HepG2 (cell line): ENCODE results near the gene VPS52. TPM values are rescaled to one million over a fixed set of nuclear protein-coding genes. Genes with fewer than 3 reads are reported as not detected.

Experiments
- ATAC-seq: fragments of 200-7000 bp; cut with Tn5 transposase; 3 replicates; pipeline ENCODE4 v1.9.1; 2020; ENCODE audit warnings: mild to moderate bottlenecking, moderate library complexity
- BruUV-seq: library from RNA; stranded (reverse); fragments of 400-500 nt; replicated peaks from 2 replicates; lab custom pipeline; 2021; lab: Mats Ljungman, UMichigan
- CTCF ChIA-PET: fragments of 300-600 bp; formaldehyde crosslinking; extraction: SDS; loops from one replicate; lab custom pipeline; 2021; ENCODE audit warnings: low total read pairs, inconsistent platforms, low intra/inter-chr PET ratio; lab: Yijun Ruan, JAX
- POLR2A ChIA-PET: fragments of 350-600 bp; sonication (Branson Sonifier 250); formaldehyde crosslinking; loops from one replicate; lab custom pipeline; 2020; ENCODE audit warnings: antibody characterized with exemption, inconsistent platforms; lab: Yijun Ruan, JAX
- DNase-seq: peaks from one replicate; pipeline ENCODE4 v3.0.0-alpha.2; 2015; ENCODE audit warnings: low spot score
- FAIRE-seq: peaks from 3 replicates; lab custom pipeline; 2011; peaks lifted over from hg19 to GRCh38; lab: Jason Lieb, UNC
- H2AFZ ChIP-seq: one replicate; pipeline ENCODE4 v1.6.1; 2011; ENCODE audit warnings: low read length, inconsistent platforms
- H3K27ac ChIP-seq: fragments of 300-600 bp; 3 replicates; pipeline ENCODE4 v1.8.0; 2011; ENCODE audit warnings: mixed run types, mild to moderate bottlenecking, mixed read lengths, low read length, inconsistent platforms; ENCODE audit not compliant: insufficient read depth; ENCODE audit errors: extremely low read length
- H3K27me3 ChIP-seq, 2 experiments: fragments of 200-600 bp in 1 of 2; 2 replicates in 1 of 2; 3 replicates in 1 of 2; pipeline versions ENCODE4 v1.6.0 to v1.8.0; 2011; ENCODE audit warnings: low read length in 2 of 2, mild to moderate bottlenecking in 2 of 2, moderate library complexity in 2 of 2, inconsistent platforms in 1 of 2; ENCODE audit not compliant: insufficient read depth in 2 of 2, control insufficient read depth in 1 of 2
- H3K36me3 ChIP-seq, 2 experiments: fragments of 200-600 bp in 1 of 2; replicated peaks in 1 of 2; 2 replicates in 1 of 2; 3 replicates in 1 of 2; pipeline versions ENCODE4 v1.5.1 to v1.8.0; 2011; ENCODE audit warnings: low read length in 2 of 2, inconsistent platforms in 1 of 2; ENCODE audit not compliant: insufficient read depth in 2 of 2, control insufficient read depth in 1 of 2
- H3K4me1 ChIP-seq: 2 replicates; pipeline ENCODE4 v1.5.1; 2012; ENCODE audit warnings: low read length, inconsistent platforms; ENCODE audit not compliant: insufficient read depth
- H3K4me2 ChIP-seq: 2 replicates; pipeline ENCODE4 v1.6.0; 2011; ENCODE audit warnings: low read depth, low read length, inconsistent platforms
- H3K4me3 ChIP-seq, 3 experiments: fragments of 200-600 bp in 1 of 3; sonication (generic), shearing (Covaris generic) in 1 of 3; replicated peaks in 1 of 3; 2 replicates each; pipeline ENCODE4 v1.5.1; 2011 to 2016; ENCODE audit warnings: low read length in 3 of 3, inconsistent platforms in 2 of 3, low read depth in 2 of 3, mild to moderate bottlenecking in 2 of 3, control low read depth in 1 of 3, mixed read lengths in 1 of 3; ENCODE audit not compliant: insufficient read depth in 1 of 3
- H3K79me2 ChIP-seq: one replicate; pipeline ENCODE4 v1.6.1; 2011; ENCODE audit warnings: low read length, inconsistent platforms; ENCODE audit not compliant: insufficient read depth
- H3K9ac ChIP-seq: 2 replicates; pipeline ENCODE4 v1.6.0; 2011; ENCODE audit warnings: mild to moderate bottlenecking, low read depth, low read length, inconsistent platforms; ENCODE audit not compliant: insufficient read depth
- H3K9me3 ChIP-seq: 2 replicates; pipeline ENCODE4 v1.5.1; 2012; ENCODE audit warnings: mild to moderate bottlenecking, low read length
- H4K20me1 ChIP-seq: 2 replicates; pipeline ENCODE4 v1.6.0; 2011; ENCODE audit warnings: inconsistent platforms, mild to moderate bottlenecking, low read length, moderate library complexity; ENCODE audit not compliant: insufficient read depth
- GZF1 ChIP-seq: sonication (generic); formaldehyde crosslinking; IDR thresholded peaks from 2 replicates; pipeline ENCODE4 v1.5.1; 2020; ENCODE audit warnings: mild to moderate bottlenecking, missing genetic modification reagents
- LBX2 ChIP-seq: sonication (generic); formaldehyde crosslinking; IDR thresholded peaks from 2 replicates; pipeline ENCODE4 v1.5.0; 2020; ENCODE audit warnings: missing genetic modification reagents, mild to moderate bottlenecking, borderline replicate concordance
- MTA3 ChIP-seq: sonication (generic); formaldehyde crosslinking; IDR thresholded peaks from 2 replicates; pipeline ENCODE4 v1.4.0; 2020; ENCODE audit warnings: missing genetic modification reagents
- MTF2 ChIP-seq: sonication (generic); formaldehyde crosslinking; IDR thresholded peaks from 2 replicates; pipeline ENCODE4 v1.5.0; 2020; ENCODE audit warnings: missing genetic modification reagents, borderline replicate concordance
- MXI1 ChIP-seq: IDR thresholded peaks from 3 replicates; pipeline ENCODE4 v1.6.1; 2012; ENCODE audit warnings: low read depth, low read length, inconsistent platforms, borderline replicate concordance
- NFE2L2 ChIP-seq: fragments of 150-350 bp; IDR thresholded peaks from 2 replicates; pipeline ENCODE4 v1.6.1; 2014; ENCODE audit warnings: low read length
- PITX1 ChIP-seq: sonication (generic); formaldehyde crosslinking; IDR thresholded peaks from 2 replicates; pipeline ENCODE4 v1.5.1; 2020; ENCODE audit warnings: mild to moderate bottlenecking, missing genetic modification reagents
- POLR2A ChIP-seq, 2 experiments: IDR thresholded peaks; 2 replicates each; pipeline ENCODE4 v1.6.1; 2011; ENCODE audit warnings: low read depth in 2 of 2, low read length in 2 of 2, mild to moderate bottlenecking in 1 of 2, moderate library complexity in 1 of 2; ENCODE audit not compliant: insufficient read depth in 1 of 2
- SAFB2 ChIP-seq: sonication (generic); formaldehyde crosslinking; IDR thresholded peaks from 2 replicates; pipeline ENCODE4 v1.5.1; 2020; ENCODE audit warnings: missing genetic modification reagents, low read depth, mild to moderate bottlenecking, borderline replicate concordance
- SNRNP70 ChIP-seq: fragments of 200-400 bp; formaldehyde crosslinking; IDR thresholded peaks from 2 replicates; pipeline ENCODE4 v1.6.1; 2017; ENCODE audit warnings: mild to moderate bottlenecking, low read depth, low read length, moderate library complexity
- TFDP2 ChIP-seq: sonication (generic); formaldehyde crosslinking; IDR thresholded peaks from 2 replicates; pipeline ENCODE4 v1.4.0; 2020; ENCODE audit warnings: missing genetic modification reagents
- THAP11 ChIP-seq: IDR thresholded peaks from 2 replicates; pipeline ENCODE4 v1.6.1; 2016; ENCODE audit warnings: missing biosample characterization, missing genetic modification reagents
- THAP7 ChIP-seq: sonication (generic); formaldehyde crosslinking; IDR thresholded peaks from 2 replicates; pipeline ENCODE4 v1.8.1; 2023; ENCODE audit warnings: mild to moderate bottlenecking, missing genetic modification reagents
- TSC22D2 ChIP-seq: sonication (generic); formaldehyde crosslinking; IDR thresholded peaks from 2 replicates; pipeline ENCODE4 v1.5.1; 2020; ENCODE audit warnings: missing genetic modification reagents, mild to moderate bottlenecking, borderline replicate concordance
- ZIK1 ChIP-seq: sonication (generic); formaldehyde crosslinking; IDR thresholded peaks from 2 replicates; pipeline ENCODE4 v1.5.0; 2020; ENCODE audit warnings: mild to moderate bottlenecking, low read depth, missing genetic modification reagents, borderline replicate concordance
- ZNF253 ChIP-seq: sonication (generic); formaldehyde crosslinking; IDR thresholded peaks from 2 replicates; pipeline ENCODE4 v1.8.0; 2022; ENCODE audit warnings: mild to moderate bottlenecking, missing genetic modification reagents, borderline replicate concordance
- ZNF44 ChIP-seq: sonication (generic); formaldehyde crosslinking; IDR thresholded peaks from 2 replicates; pipeline ENCODE4 v1.5.1; 2020; ENCODE audit warnings: mild to moderate bottlenecking, missing genetic modification reagents
- ZNF501 ChIP-seq: sonication (generic); formaldehyde crosslinking; IDR thresholded peaks from 2 replicates; pipeline ENCODE4 v1.5.1; 2020; ENCODE audit warnings: mild to moderate bottlenecking, moderate library complexity, missing genetic modification reagents
- ZNF788 ChIP-seq: sonication (generic); formaldehyde crosslinking; IDR thresholded peaks from 2 replicates; pipeline ENCODE4 v1.5.0; 2020; ENCODE audit warnings: mild to moderate bottlenecking, missing genetic modification reagents, borderline replicate concordance
- WGBS: methylation state at CpG from one replicate; pipeline ENCODE4 v1.1.6; 2017; ENCODE audit warnings: low lambda C conversion rate; 5-methylcytosine and 5-hydroxymethylcytosine counted together
- in situ Hi-C: cut with HindIII; loops from 2 replicates; pipeline ENCODE4 v1.10.0; 2017; ENCODE audit warnings: low pct_unique_long_range_greater_than_20kb; ENCODE audit not compliant: extremely low pct_ligation_motif_present
- intact Hi-C: fragments of 100-400 bp; cut with micrococcal nuclease; formaldehyde crosslinking; loops from one replicate; pipeline ENCODE4 v1.10.0; 2022; ENCODE audit not compliant: unreplicated experiment
- polyA plus RNA-seq, 8 experiments: library from polyadenylated mRNA; depleted of rRNA in 3 of 8; stranded (reverse) in 7 of 8; unstranded in 1 of 8; fragments of >200 nt; fragmentation: Illumina TruSeq in 4 of 8; extraction: Trizol in 4 of 8; gene quantifications; 2 replicates each; pipeline versions ENCODE4 v1.2.1 to v1.2.3, GENCODE V29; 2011 to 2016; ENCODE audit warnings: low read depth in 4 of 8, missing spikeins in 1 of 8, mixed read lengths in 1 of 8; ENCODE audit not compliant: insufficient read depth in 1 of 8
- total RNA-seq, 5 experiments: library from RNA; depleted of rRNA; stranded (reverse); fragments of >200 nt; fragmentation: Illumina TruSeq; extraction: Trizol; gene quantifications; 2 replicates each; pipeline ENCODE4 v1.2.3, GENCODE V29; 2016; ENCODE audit warnings: low read depth in 1 of 5

The VPS52 gene
- total and polyA plus RNA-seq, 2 of the 13 experiments (the other 11 are each of a cell fraction or from before 2014, with no cell fraction given): 48.9 to 85.5 TPM

- TF ChIP-seq TFDP2 (no peak), SNRNP70 (no peak)
- TF ChIP-seq, all 625 proteins: peak for 27
Observed at GRCh38 chr6:33298773-33299236, 27.1 kb upstream of the VPS52 start, which contains the start of gene RGL2 (continued).

GRCh38 chr6:33297956-33298772 is 26.5 kb upstream of the VPS52 start:
- Histone ChIP-seq H3K9me3 (no peaks in the 10 kb centered on the region), H3K9ac (peak overlapping the region; percentile 92), H3K27ac (peak overlapping the region; percentile 93), H3K36me3 (peaks cover 5 to 10% of the 10 kb centered on the region in 2 experiments; a peak in 2 of 5 replicates), H2AFZ (no peak overlapping the region), H3K79me2 (peaks cover 12% of the 10 kb centered on the region), H4K20me1 (no peaks in the 10 kb centered on the region), H3K4me2 (peak overlapping the region; percentile 92), H3K4me1 (peaks cover 27% of the 10 kb centered on the region), H3K27me3 (no peaks in the 10 kb centered on the region; a peak in 1 of 5 replicates), H3K4me3 (peak overlapping the region; percentile 75 to 88 (median 79))
- ATAC-seq (peak; percentile 53), DNase-seq (peak; percentile 80), FAIRE-seq (peak; percentile 56)
- BruUV-seq: no TSS peak
- ChIA-PET CTCF (interaction anchor here (1.2 to 3.3 kb wide), 3 partner anchors 9 to 93 kb away, joined by 3 to 52 read pairs (median 3); partner anchors contain the start of genes KIFC1, PFDN6 and WDR46), POLR2A (interaction anchor here (1.1 to 4.1 kb wide), 16 partner anchors 9 to 326 kb away, joined by 3 to 57 read pairs (median 8); partner anchors contain the start of genes B3GALT4, HSD17B8, PFDN6 and RPS18)
- intact Hi-C loops (loop anchor here (1.0 kb wide), 1 partner anchor 9 kb away; the partner anchor contains the start of genes PFDN6 and WDR46), in situ Hi-C loops (loop anchor here (5.0 to 25.0 kb wide), 2 partner anchors 96 to 114 kb away; partner anchors contain the start of genes CUTA, HSD17B8, PHF1 and RXRB)
- WGBS: 2% methylated on average over 42 of the region's 42 CpGs
- no peak for TF ChIP-seq ZIK1
- 0 out of 2 replicates have a peak, but pooled peaks have one; percentile 34 for TF ChIP-seq TSC22D2 (CRISPR knock-in tag)
- TF ChIP-seq LBX2 (CRISPR knock-in tag): no peak
- TF ChIP-seq GZF1 (CRISPR knock-in tag): no peak
- no peak for TF ChIP-seq MTF2 (CRISPR knock-in tag)
- no peak for TF ChIP-seq MTA3 (CRISPR knock-in tag)
- TF ChIP-seq NFE2L2: no peak
- no peak for TF ChIP-seq THAP7 (CRISPR knock-in tag)
- TF ChIP-seq ZNF788 (CRISPR knock-in tag): 0 out of 2 replicates have a peak, but pooled peaks have one; percentile 46
- no peak for TF ChIP-seq ZNF501
- TF ChIP-seq ZNF253: no peak
- peak; percentile 13; the same call in 1 of the 3 replicates for TF ChIP-seq MXI1
- peak; percentile 40; the same call in 1 of the 2 replicates for TF ChIP-seq PITX1 (CRISPR knock-in tag)
- TF ChIP-seq SAFB2 (CRISPR knock-in tag): no peak
- no peak for TF ChIP-seq THAP11
- no peak for TF ChIP-seq ZNF44
- TF ChIP-seq POLR2A (IDR thresholded peaks at IDR 0.05; ENCODE audit: insufficient read depth in 1 of 2, low read depth in 2 of 2, low read length in 2 of 2): peak; percentile 42 to 87; a peak in 2 of 4 replicates
